GM18951 (cell line): ENCODE measurements around the gene FREM1.

Experiments used
- POLR2A ChIP-seq: IDR thresholded peaks from 4 replicates; pipeline ENCODE4 v1.6.1; 2011; ENCODE audit warnings: mild to moderate bottlenecking; ENCODE audit not compliant: insufficient read length, insufficient read depth; ENCODE audit errors: extremely low read depth
- in situ Hi-C: fragments of 300-500 bp; cut with MboI; formaldehyde crosslinking; loops from one replicate; pipeline ENCODE4 v1.12.0; 2022; ENCODE audit warnings: low sequenced_read_pairs, mixed read lengths, inconsistent platforms; ENCODE audit not compliant: unreplicated experiment

The FREM1 gene

GRCh38 chr9:14907360-14907685, 2.9 kb downstream of the FREM1 start:
- no peak for TF ChIP-seq POLR2A
- in situ Hi-C loops, result no loop called here

GRCh38 chr9:14906644-14907359, 3.4 kb downstream of the FREM1 start:
- in situ Hi-C loops, result no loop called here
- no peak for TF ChIP-seq POLR2A

GRCh38 chr9:14906000-14906399, 4.2 kb downstream of the FREM1 start:
- in situ Hi-C loops, result no loop called here
- TF ChIP-seq POLR2A, result no peak

- in situ Hi-C loops, result no loop called here
- TF ChIP-seq POLR2A, result no peak
Measured at GRCh38 chr9:14903040-14903439, 7.2 kb downstream of the FREM1 start.

- TF ChIP-seq POLR2A, result no peak
- in situ Hi-C loops, result no loop called here
Measured at GRCh38 chr9:14902561-14902960, 7.7 kb downstream of the FREM1 start.

GRCh38 chr9:14899815-14900193, 10.4 kb downstream of the FREM1 start:
- TF ChIP-seq POLR2A, result no peak
- in situ Hi-C loops, result no loop called here

GRCh38 chr9:14899042-14899814, 11.0 kb downstream of the FREM1 start:
- no peak for TF ChIP-seq POLR2A
- in situ Hi-C loops, result no loop called here

- in situ Hi-C loops, result no loop called here
Measured at GRCh38 chr9:14895806-14896205, 14.4 kb downstream of the FREM1 start.

GRCh38 chr9:14893280-14893679, 16.9 kb downstream of the FREM1 start:
- no peak for TF ChIP-seq POLR2A
- in situ Hi-C loops, result no loop called here

More at GRCh38 chr9:14895806-14896205, 14.4 kb downstream of the FREM1 start:
- no peak for TF ChIP-seq POLR2A

- in situ Hi-C loops, result no loop called here
- TF ChIP-seq POLR2A, result no peak
Measured at GRCh38 chr9:14891332-14891731, 18.9 kb downstream of the FREM1 start.

- TF ChIP-seq POLR2A, result no peak
- in situ Hi-C loops, result no loop called here
Measured at GRCh38 chr9:14889451-14889850, 20.8 kb downstream of the FREM1 start.

- in situ Hi-C loops, result no loop called here
- no peak for TF ChIP-seq POLR2A
Measured at GRCh38 chr9:14888875-14889274, 21.4 kb downstream of the FREM1 start.

GRCh38 chr9:14888272-14888671, 22.0 kb downstream of the FREM1 start:
- no peak for TF ChIP-seq POLR2A
- in situ Hi-C loops, result no loop called here

- in situ Hi-C loops, result no loop called here
- no peak for TF ChIP-seq POLR2A
Measured at GRCh38 chr9:14887149-14887548, 23.1 kb downstream of the FREM1 start.
